Stimulated activated CD4-positive, alpha-beta T cell treated with anti-CD3 and anti-CD28 coated beads, Interleukin-4, amount 100 ng/mL, for 24 hours (primary cell): ENCODE data around the gene RNF141.

ENCODE experiments used
- DNase-seq: peaks from one replicate; pipeline ENCODE4 v3.0.0-alpha.2; 2020

Gene RNF141

DNA sequence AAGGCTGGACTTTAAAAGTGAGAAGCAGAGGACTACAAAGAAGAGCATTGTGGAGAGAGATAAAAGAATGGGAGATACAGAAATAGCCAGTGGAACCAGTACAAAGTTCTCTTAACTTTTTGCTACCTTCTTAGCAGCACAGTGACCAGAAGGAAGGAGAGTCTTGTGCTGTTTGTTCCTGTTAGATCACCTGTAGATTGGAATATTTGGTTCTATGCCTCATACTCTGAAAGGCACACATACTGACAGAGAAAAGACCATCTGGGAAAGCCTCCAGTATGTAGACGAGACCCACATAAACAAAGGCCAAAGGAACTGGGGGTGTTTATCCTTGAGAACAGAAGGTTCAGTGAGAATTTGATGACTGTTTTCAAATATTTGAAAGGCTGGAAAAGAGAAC, 18.7 kb downstream of the RNF141 start:
- no peak for DNase-seq

DNA sequence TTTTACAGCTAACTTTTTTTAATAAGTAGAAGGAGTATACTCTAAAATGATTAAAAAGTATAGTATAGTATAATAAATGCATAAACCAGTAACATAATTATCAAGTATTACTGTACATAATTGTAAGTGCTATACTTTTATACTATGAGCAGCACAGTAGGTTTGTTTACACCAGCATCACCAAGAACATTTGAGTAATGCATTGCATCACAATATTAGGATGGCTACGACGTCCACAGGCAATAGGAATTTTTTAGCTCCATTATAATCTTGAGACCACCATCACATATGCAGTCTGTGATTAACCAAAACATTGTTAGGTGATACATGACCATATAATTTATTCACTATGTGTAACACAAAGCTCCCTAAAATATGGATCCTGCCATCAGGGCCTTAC, 20.4 kb downstream of the RNF141 start:
- no peak for DNase-seq

DNA sequence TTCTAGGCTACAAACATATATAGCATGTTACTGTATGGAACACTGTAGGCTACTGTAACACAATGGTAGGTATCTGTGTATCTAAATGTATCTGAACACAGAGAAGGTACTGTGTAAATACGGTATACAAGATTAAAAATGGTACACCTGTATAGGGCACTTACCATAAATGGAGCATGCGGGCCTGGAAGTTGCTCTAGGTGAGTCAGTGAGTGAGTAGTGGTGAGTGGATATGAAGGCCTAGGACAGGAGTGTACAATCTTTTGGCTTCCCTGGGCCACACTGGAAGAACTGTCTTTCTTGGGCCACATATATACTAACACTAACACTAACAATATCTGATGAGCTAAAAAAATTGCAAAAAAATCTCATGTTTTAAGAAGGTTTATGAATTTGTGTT, 21.4 kb downstream of the RNF141 start:
- DNase-seq = no peak

DNA sequence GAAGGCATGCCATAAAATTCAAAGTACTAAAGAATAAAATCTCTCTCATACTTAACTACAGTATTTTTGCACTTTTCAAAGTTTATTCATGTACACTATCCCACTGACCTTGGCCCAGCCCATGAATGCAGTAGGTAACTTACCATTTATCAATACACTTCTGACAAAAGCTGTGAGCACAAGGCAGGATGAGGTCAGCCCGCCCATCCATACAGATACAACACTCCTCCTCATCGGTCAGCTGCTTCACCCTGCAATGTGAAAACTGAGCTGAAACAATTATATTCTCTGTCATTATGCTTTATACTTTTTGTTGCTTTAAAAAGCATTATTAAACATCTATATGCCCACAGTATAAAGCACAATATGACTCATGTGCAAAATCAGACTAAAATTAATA, 22.1 kb downstream of the RNF141 start:
- DNase-seq = no peak

DNA sequence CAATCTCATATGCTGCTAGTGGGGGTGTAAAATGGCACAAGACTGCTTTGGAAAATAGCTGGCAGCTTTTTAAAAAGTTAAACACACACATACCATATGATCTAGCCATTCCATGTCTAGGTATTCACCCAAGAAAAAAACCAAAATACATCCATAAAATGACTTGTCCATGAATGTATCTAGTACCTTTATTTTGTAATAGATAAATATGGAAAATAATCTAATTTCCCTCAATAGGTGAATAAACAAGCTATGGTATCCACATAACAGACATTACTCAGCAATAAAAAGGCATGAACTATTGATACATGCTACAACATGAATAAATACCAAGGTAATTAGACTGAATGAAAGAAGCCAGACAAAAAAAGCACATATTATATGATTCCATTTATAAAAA, 22.9 kb downstream of the RNF141 start:
- no peak for DNase-seq

DNA sequence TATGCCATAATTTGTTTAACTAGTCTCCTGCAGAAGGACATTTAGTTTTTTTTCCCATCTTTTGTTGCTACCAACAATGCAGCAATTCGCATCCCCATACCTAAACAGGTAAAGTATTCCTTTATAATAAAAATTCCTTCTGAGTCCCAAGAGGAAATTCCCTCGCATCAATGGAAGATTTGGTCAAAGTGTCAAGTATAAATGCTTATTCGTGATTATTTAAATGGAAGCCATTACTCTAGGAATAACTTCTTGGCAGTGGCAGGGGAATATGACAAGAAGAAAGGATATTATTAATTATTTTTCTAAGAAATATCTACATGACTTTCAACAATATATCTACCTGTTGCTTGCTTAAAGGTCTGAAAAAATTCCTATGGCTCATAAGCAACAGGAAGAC, 25.6 kb downstream of the RNF141 start:
- DNase-seq = no peak

DNA sequence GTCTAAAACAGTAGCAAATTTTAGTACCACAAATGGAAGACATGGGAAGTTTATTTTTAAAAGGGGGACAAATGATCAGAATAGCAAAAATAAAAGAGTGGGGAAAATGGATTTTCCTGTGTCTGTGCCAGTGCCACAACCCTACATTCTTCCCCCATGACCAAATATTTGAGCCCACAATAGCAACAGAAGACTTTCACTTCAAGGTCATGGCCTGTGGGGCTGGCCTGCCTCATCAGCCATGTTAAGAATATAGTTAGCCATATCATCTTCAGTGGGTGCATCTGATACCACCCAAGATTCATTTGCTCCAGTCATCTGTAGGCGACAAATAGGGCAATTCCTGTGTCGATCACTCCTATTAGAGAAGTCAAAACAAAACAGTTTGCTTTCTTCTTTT, 26.3 kb downstream of the RNF141 start:
- DNase-seq = no peak

DNA sequence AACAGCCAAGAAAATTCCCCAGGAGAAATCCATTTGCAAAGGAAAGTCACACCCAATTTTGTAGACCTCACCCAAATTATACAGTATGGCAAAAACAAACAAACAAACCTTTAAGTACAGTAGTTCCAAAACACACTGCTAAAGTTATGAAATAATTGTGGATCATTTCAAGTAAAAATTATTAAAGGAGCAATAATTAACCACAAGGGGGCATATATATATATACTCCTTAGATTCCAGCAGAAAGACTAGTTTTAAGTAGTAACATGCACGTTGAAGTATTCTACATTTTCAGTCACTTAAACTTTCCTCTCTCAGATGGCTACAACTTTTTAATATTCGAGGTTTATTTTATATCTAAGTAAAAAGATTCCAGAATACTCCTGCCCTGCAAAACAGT, 26.8 kb downstream of the RNF141 start:
- DNase-seq = no peak

DNA sequence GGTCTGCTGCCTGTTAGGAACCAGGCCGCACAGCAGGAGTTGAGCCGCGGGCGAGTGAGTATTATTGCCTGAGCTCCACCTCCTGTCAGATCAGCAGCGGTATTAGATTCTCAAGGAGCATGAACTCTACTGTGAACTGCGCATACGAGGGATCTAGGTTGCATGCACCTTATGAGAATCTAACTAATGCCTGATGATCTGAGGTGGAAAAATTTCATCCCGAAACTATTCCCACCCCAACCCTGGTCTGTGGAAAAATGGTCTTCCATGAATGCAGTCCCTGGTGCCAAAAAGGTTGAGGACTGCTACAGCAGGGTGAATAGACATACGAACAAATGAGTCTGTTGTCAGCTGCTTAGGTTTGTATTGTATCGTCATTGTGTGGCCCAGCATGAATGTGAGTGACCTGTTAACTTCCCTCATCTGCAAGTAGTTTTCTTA, 29.8 kb downstream of the RNF141 start:
- DNase-seq = no peak

DNA sequence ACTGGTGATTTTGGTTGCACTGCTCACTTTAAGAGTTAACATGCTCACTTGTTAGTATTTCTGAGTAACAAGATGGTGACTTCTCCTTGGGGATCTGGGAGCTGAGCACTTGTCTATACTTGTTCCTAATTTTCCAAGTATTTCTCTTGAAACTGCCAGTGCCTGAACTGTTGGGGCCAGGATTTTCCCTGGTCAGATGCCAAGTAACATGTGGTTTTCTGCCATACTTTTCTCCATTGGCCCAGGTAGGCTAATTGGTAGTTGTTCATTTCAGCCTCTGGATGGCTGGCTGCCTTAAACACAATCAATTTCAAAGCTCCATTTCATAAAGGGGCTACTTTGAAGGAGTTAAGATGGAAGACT, 35.0 kb downstream of the RNF141 start:
- DNase-seq = no peak

DNA sequence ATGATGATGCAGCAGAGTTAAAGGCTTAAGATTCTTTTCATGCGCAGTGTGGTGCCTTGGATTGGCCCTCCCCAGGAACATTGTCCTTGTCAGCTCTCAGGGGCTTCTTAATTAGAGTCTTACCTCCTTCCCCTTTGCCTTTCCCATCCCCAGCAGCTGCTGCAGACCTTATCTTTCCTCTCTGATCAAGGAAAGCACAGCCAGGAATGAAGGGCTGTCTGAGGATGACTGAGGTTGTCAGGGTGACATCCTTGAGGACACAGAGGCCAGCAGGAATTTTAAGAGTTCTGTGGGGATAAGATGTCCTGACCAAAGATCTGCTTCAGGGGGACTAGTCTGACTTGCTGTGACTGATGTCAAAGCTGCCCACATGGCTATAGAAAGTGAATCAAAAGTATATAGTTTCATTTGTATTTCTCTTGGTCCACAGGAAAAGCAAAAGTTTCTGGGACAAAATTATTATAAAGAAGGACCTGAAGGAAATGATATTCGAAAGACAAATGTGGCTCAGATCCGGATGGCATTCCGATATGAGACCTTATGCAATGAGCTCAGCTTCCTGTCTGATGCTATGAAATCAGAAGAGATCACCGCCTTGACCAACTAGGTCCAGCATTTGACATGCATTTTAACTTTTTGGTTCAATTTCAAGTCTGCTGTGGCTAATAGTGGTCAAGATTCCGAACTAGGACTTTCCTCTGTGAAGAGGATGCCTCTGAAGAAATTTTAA, 35.5 kb downstream of the RNF141 start:
- no peak for DNase-seq

DNA sequence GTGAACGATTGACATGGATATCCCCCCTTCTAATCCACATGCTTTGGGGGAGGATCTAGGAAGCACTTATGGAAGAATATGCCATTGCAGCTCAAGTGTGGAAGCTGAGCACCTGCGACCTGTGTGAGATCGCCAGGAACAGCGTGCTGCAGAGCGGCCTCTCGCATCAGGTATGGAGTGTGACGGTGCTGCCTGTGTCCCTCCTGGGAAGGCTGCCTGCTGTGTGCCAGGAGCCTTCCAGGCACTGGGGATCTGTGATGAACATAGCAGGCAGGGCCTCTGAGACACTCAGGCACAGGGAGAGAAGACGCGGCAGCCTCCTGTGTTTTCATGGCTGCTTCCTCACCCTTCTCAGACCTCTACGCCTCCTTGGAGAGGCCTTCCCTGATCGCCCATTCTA, 36.5 kb downstream of the RNF141 start:
- no peak for DNase-seq

DNA sequence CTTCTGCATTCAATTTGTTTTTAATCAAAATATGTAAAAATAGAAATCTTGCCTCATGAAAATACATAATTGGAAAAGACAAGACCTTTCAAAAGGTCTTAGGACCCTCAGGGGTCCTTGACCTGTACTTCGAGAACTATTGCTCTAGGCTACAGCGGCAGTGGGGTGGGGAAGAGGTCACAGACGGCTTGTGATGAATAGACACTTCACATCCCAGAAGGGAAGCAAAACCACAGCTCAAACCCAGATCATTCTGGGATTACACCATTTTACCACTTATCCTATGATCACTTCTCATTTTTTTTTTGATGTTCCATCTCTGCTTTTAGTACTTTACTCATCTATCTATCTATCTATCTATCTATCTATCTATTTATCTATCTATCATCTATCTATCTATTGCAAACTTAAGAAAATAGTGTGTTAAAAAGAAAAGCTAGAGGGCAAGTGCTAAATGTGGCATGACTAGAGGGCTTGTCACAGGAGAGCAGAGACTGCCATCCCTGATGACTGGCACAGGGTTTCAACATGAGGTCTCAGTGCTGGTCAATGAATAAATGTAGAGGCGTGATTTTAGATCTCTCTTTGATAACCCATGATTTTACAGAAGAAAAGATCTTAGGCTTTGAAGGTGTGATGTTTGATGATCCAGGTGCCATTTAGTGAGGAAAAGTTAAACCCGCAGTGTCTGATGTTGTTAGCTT, 37.1 kb downstream of the RNF141 start:
- no peak for DNase-seq

DNA sequence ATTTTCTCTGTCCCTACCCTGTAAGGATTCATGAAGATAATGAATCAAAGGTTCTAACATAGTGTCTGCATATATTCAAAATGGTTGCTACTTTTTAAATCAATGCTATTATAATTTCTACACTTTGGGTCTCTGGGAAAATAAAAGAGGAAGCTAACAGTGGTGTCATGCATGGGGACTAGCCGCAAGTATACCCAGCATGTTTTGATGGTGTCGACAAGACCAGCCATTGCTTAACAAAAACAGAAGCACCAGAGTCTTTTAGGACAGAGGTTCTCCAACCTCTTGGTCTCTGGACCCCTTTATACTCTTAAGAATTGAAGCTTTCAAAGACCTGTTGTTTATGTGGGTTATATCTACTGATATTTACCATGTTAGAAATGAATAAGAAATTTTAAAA, 37.8 kb downstream of the RNF141 start:
- DNase-seq = no peak

DNA sequence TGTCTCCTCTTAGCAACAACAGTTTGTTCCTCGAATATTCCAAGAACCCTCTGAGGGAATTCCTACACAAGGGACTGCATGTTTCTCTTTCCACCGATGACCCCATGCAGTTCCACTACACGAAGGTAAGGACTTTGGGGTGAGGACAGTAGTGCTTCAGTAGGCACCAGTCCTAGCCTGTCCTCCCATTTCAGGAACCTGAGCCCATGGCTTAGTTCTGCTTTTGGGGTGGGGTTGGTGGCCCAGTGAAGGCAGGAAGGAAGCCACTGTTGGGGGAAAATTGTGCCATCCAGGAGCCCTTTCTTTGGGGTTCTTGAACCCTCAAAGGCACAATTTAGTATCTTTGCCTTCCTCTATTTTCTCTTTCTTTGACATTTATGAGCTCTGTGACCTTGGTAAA, 38.2 kb downstream of the RNF141 start:
- no peak for DNase-seq

DNA sequence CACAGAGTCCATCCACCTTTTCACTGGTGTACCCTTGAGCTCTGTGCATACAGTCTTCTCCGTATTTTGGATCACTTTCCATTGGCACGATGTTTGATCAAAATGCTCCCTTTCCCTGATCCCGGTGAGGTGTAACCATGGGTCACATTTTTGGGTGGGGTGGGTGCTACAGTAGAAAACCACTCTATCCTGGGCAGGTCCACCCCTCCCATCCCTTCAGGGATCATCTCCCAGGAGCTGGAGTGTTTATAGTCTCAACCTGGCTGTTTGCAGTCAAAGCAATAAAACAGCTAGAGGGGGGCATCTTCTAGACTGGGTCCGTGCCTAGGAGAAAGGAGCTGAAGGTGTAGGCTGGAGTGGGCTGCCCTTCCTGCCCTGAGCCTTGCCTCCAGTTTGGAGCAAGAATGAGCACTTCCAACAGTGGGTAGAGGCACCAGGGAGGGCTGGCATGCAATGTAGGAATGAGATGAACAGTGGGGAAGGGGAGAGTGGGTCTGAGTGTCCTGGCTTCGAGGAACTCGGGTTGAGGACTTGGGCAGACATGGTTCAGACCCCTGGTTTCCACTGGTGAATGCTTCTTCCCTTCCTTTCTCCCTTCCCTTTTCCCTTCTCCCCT, 38.8 kb downstream of the RNF141 start:
- no peak for DNase-seq

DNA sequence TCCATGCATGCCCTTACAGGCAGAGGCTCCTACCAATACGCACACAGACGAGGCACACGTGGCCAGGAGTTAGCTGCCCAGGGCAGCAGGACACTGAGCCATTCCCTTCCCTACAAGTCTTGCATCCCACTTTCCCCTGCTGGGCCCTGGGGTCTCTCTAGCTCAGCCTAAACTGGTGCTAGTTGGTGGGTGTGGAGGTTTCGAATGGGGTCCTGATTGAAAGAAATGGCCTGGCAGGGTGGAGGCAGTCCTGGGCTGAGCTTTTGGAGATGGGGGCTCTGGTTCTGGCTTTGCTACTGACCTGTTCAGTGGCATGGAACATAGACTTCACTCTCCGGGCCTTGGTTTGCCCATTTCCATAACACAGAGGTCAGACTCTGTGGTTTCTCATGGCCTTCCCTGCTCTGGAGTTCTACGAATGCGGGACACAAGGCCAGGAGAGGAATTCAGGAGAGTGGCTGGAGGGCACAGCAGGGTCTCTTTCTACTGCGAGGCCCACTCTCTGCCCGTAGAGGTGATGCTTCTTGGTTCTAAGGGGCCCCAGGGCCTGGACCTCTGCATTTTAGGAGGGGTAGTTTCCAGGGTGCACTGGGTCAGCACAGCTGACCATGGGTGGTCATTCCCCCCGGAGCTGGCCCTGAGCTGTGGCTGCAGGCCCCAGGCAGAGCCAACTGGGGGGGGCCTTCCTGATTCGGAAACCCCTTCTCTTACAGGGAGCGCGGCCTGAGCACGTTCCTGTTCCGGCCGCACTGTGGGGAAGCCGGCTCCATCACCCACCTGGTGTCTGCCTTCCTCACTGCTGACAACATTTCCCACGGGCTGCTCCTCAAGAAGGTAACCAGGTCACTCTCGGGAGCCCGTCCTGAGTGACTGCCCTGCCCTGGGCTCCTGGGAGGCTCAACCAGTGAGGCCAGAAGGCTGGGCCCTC, 40.0 kb downstream of the RNF141 start:
- no peak for DNase-seq

DNA sequence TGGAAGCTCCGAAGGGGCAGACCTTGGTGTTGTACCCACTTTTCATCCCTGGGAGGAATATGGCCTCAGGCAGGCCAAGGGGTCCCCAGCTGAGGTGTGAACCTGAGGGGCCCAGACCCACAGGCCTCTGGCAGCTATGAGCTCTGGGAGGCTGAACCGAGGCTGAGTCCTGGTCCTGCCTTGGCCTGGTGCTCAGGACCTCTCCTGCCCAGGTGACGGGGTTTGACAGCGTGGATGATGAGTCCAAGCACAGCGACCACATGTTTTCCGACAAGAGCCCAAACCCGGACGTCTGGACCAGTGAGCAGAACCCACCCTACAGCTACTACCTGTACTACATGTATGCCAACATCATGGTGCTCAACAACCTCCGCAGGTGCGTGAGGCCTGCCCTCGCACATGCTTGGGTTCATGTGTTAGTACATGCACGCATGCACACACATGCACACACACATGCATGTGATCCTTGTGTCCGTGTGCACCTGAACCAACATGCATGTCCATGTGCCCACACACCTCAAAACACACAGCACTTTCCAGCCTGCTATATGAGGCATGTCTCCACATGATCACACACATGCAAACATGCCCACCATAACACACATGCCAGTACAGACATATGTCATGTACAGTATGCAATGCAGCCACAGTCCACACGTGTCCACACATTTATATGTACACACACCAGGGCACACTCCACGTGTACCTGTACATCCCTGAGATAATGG, 40.9 kb downstream of the RNF141 start:
- no peak for DNase-seq

DNA sequence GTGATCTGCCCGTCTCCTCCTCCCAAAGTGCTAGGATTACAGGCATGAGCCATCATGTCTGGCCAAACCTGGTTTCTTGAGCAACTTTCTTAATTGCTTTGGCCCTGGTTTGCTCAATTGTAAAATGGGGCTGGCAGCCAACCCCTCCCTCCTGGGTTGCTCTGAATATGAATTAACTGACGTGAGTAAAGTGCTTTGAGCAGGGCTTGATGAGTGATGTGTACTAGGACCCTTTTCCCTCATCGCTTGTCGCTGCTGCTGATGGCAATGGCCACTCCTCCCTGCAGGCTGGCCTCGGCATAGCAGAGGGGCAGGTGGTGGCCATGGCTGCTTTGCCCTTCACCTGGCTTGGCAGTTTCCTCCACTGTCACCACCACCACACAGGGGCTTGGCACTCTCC, 41.5 kb downstream of the RNF141 start:
- DNase-seq = no peak

DNA sequence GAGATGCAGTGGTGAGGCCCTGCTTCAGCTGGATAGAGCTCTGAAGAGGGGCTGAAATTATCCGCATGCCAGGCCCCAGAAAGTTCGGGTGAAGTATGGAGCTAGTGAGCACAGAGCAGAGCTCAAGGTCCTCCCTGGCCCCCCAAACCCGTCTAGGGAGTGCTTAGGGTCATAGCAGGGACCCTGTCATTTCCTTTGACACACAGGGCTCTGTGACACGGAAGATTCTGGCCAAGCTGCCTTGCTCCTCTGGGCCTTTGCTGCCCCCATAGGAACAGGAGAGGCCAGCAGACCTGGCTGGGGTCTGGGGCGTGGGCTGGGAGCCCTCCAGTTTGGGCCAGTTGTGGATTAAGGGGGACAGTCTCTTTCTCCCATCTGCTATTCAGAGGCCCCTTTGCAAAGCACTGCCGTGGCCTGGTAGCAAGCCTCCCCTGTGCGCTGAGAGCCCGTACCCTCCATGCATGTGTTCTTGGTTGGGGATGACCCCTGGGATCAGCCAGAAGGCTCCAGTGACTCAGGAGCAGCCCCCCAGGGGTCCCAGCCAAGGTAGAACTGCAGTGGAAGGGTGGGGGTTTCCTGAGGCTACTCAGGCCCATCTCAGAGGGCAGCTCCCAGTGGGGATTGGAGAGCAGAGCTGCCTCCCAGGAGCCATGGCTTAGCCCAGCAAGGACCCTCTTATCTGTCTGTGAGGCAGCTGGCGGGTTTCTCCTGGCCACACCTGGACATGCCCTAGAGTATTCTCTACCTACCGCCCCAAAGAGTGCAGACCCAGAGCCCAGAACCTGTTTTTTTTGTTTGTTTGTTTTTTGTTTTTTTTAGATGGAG, 42.3 kb downstream of the RNF141 start:
- DNase-seq = no peak

DNA sequence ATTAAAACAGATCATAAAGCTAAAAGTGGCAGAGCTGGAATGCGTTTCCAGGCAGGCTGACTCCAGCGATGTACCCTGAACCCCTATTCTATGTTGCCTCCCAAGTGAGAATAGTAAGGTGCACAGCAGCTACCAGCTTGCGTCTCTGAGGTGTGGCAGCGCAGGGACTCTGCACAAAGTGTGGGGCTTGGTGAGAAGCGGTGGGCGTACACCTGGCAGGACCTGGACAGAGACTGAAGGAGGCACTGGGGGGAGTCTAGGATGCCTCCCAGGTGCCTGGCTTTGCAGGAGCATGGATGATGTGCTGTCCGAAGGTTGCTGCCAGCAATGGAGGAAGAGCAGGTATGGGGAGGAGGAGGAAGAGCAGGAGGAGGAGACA, 43.0 kb downstream of the RNF141 start:
- no peak for DNase-seq
